GM19455 (cell line): Measurements from ENCODE around the gene SMPD1.
A peak's percentile ranks its signal among the peaks of the same experiment; 100 is the strongest.

Experiments used
- ATAC-seq: cut with Tn5 transposase; IDR thresholded peaks from one replicate; pipeline ENCODE4 v1.9.1; 2021; ENCODE audit not compliant: unreplicated experiment

Gene SMPD1

DNA sequence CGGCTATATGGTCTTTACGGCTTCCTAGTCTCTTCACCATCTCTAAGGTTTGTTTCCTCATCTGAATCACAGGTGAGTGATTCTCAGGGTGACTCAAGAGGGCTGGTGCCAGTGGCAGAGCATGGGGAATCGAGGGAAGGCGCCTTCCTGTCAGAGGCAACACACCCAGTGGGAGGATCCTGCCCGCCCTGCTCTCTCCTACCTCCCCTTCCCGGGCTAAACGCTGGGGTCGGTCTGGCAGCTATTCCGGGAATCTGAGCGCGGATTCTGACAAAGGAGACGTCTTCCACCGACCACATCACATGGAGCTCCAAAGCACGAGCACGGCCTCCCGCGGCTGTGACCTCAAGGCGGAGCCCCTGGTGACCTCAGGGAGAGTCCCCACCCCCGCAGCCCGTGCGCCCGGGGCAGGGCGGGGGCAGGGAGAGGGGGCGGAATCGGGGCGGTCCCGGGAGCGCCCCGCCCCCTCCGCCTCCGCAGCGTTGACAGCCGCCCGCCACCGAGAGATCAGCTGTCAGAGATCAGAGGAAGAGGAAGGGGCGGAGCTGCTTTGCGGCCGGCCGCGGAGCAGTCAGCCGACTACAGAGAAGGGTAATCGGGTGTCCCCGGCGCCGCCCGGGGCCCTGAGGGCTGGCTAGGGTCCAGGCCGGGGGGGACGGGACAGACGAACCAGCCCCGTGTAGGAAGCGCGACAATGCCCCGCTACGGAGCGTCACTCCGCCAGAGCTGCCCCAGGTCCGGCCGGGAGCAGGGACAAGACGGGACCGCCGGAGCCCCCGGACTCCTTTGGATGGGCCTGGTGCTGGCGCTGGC is at the start of gene SMPD1:
Gene SMPD1 (plus strand): TSS at position 570 of the 813 bp plus-strand sequence. CDS start 125 bp downstream, at position 695.
- ATAC-seq, result peak; percentile 95

DNA sequence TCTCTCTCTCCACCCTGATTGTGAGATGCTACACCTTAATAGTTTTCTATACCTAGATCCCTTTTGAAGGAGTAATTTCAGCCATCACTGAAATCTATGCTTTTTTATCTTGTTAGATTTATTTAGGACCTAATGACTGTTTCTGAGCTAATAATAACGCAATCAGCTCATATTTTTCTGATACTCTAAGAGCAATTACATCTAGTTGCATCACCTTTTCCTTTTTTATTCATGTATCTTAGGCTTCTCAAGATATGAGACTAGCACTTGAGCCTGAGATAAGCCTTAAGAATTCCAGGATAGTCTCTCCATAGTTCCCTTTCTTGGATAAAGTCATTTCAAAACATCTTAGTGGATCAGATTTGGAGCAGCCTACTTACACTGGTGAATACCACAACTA is 44.9 kb upstream of the SMPD1 start:
- no peak for ATAC-seq

DNA sequence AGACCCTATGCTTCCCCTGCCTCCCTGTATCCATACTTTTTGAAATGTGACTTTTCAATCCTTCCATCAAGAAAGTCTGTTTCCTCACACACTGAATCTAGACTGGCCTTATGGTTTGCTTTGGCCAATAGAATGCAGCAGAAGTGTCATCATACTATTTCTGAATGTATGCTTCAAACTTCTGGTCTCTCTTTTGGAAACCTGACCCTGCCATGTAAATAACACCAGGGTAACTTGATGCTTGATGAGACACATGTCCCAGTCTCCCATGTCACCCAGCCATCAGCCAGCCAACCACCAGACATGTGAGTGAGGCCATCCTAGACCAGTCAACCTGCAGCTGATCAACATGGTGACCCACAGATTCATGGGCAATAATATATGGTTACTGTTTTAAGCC is 40.2 kb upstream of the SMPD1 start:
- ATAC-seq, result no peak

DNA sequence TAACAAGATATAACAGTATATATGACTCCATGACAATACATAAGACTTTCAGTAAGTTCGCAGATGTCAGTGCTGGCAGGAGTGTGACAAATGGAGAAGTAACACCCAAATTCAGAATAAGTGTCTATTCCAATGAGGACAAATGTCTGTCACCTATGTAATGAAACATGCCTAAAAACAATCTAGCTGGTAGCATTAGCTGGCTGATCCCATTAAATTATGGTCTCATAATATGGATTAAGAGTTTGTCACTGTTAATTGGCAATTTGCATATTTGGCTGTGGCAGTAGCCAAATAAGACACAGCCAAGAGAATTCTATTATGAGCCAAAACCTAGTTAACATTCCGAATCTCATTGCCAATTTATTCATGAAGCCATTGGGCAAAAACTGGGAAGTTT is 39.8 kb upstream of the SMPD1 start:
- ATAC-seq, result no peak

DNA sequence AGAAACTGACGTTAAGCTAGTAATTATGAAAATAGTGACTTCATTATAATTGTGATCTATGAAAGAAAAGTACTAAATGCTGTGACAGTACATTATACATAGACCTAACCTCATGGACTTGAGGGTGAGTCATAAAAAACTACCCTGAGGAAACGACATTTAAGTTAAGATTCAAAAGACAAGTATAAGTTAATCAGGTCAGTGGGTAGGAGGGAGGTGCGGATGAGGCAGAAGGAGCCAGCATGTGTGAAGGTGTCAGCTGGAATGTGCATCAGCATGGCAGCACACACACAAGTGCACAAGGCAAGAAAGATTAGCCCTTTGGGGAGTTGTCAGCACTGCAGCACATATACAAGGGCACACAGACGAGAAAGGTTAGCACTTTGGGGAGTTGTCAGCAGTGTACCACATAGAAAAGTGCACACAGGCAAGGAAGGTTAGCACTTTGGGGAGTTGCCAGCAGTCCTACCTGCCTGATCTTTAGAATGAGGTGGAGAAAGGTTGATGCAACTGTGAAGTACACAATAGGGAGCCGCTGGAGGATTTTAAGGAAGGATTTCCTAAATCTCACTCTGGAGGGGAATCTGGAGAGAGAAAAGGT is 38.4 kb upstream of the SMPD1 start:
- ATAC-seq, result no peak

DNA sequence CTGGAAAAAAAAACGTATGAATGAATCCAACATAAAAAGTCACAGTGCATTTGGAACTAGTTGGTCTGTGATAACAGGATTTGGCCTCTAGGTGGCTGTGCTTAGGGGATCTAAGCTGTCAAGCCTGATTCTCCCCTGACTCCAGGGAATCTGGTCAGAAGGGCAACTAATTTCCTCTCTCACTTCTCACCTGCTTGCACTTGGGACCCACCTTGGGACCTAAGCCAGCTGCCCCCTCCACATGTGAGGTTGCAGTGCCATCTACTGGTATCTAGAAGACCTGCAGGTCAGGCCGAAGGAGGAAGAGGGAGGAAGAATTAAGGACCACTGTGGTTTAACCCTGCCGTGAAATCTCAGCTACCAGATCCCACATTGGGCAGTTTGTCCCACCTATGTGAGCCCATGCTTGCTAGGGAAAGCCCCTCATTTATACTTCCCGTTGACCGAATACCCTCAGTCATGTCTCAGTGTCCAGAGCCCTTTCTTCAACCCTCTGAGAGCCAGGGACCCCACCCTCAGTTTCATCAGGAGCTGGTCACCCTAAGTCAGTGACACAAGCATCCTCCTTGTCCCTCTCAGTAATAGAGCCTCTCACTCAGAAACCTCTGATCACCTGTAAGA is 36.8 kb upstream of the SMPD1 start:
- peak; percentile 73 for ATAC-seq

DNA sequence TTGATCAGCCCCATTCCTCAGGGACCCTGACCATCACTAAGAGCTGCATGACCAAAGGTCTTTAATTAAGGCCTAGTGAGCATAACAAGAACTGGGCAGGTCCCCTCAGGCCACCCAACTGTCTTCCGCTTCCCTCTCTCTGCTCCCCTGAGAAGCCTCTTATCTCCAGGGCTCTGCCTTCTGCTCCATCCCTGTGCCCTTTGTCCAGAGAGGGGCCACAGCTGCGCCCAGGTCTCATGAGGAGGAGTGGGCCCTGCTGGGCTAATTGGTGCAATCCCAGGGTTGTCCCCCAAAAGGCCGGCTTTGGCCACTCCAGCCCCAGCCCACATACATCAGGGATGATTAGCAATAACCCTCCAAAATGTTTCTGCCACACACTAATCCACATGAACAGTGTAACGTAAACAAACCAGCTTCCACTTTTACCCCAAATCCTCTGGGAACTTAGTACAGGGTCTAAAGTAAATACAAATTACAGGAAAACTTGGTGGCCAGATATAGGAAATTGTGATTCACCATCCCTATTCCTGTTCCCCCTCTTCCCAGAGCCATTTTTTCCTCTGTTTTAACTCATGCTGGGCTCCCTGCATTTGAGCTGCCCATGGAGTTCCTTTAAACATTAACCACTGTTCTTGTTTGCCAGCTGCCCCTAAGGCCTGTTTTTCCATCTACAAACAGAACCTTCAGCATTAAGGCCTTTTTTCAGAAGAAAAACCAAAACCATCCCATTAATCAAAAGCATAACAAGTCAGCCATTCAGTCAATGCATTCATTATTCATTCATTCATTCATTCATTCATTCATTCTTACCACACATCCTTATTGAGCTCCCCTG is 35.4 kb upstream of the SMPD1 start:
- ATAC-seq, result no peak

DNA sequence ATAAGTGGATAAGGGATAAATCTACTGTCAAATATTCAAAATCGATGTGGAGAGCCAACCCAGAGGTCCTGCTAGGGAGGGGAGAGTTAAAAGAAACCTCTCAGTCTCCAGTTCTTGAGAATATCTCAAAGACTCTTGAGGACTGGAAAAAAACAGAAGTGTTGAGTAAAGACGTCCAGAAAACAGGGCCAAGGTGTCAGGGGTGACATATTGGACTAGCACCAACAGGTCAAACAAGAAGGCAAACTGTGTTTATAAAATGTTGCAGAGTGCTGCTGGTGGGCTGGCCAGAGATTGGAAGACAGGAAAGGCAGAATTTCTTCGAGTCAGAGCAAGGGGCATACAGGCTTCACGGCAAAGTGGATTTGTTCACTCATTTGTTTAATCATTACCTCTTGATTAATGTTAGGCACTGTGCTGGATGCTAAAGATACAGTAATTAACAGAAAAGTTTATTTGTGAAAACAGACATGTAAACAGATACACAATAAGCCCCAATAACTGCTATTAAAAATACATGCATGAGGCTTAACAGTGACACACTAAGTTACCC is 33.7 kb upstream of the SMPD1 start:
- no peak for ATAC-seq

DNA sequence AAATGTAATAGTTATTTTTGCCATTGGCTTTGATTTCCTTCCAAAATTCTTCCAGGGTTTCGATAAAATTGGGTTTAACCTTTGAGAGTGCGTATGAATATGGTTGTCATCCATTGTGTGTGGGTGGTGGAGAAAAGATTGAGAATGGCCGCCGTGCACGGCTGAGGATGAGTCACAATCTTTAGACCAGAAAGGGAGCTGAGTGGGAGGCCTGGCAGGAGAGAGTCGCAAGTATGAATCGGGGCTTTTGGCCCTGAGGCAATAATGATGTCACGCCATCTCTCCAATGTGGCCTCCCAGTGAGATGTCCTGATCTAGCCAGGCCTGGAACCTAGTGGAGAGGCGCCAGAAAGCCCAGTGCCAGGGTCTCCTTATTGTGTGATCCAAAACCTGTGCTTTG is 33.1 kb upstream of the SMPD1 start:
- no peak for ATAC-seq

DNA sequence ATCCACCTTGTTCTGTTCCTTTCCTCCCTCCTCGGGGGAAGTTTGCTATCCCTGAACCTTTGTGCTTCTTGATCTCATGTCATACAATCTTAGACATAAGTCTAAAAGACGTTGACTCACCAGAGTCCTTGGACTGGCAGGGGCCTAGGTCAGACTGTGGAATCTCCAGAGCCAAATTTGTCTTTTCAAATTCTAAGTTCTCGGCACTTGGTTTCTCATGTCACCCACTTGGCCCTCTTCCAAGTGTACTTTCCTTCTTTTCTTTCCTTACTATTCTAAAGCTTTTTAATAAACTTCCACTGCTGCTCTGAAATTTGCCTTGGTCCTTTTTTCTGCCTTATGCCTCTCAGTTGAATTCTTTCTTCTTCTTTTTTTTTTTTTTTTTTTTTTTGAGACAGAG is 30.1 kb upstream of the SMPD1 start:
- ATAC-seq, result no peak

DNA sequence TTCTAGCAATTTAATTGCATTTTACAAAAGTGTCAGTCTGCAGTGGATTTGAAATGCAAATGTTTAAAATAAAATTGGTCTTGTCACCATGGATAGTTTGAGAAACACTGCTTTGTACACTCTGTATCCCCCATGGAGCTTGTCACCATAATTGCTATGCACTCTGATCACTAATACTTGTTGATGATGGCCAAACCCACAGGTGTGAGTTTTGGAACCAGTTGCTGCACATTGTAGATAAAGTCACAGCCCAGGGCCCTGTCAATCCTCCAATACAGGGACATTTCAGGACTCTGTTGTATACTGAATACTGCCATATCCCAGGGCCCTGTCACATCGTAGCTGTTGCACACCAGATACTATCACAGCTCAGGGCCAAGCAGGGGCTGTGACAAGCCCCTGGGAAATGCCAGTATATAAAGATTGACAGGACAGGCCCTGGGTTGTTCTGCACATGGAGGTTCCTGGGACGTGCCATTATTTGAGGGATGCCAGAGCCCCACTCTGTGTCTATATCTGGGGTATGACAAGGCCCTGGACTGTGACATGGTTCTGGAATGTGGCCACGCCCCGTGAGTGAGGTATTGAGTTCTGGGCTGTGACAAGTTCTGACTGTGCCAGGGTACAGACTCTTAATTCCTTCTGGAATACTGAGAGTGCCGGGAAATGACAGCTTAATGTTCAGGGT is 27.9 kb upstream of the SMPD1 start:
- no peak for ATAC-seq

DNA sequence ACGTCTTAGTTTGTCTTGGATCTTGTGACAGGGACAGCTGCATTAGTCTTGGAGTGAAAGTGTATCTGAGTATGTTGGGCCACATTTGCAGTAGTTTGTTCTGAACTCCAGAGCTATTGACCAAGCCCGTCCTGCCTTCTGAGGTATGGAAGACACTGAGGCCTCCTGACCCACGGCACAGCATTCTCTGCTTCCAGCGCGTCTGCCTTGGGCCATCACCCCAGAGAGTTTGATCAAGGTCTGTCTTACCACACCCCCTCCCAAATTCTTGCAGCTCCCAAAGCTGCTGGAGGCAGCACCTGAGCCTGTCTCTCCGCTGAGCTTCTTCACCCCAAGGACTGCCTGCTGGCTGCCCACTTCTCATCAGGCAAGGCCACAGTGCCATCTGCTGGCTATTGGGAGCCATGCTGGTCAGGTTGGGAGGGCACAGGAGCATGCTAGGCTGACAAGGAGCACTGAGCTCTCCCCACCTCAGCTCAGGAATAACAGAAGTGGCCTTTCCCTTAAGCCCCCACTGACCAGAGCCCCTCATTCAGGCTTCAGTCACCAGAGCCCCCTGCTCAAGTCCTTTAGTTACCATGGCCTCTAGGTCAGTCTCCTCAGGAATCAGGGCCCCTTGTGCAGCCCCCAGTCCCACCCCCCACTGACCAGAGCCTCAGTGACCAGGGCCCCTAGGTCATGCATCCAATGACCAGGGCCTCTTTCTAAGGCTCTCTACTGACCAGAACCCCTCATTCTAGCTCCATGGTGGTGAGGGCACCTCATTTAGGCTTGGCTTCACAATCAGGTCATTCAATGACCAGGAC is 27.2 kb upstream of the SMPD1 start:
- ATAC-seq, result peak; percentile 88

DNA sequence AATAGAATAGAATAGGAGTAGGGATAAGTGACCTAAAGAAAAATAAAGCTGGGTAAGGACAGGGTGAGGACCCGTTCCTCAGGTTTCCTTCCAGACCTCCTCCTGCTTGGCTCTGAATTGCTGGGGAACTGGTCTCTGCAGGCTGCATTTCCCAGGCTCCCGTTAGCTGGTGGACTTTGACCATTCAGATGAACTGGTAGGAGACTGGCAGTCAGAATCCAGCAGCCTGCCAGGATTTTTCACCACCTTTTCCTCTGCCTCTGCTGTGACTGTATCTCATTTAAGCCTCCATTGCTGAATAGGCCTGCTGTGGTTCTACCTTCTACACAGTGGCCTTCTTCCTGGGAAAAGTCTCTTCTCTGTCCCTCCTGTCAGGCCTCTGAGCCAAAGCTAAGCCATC is 24.6 kb upstream of the SMPD1 start:
- no peak for ATAC-seq

DNA sequence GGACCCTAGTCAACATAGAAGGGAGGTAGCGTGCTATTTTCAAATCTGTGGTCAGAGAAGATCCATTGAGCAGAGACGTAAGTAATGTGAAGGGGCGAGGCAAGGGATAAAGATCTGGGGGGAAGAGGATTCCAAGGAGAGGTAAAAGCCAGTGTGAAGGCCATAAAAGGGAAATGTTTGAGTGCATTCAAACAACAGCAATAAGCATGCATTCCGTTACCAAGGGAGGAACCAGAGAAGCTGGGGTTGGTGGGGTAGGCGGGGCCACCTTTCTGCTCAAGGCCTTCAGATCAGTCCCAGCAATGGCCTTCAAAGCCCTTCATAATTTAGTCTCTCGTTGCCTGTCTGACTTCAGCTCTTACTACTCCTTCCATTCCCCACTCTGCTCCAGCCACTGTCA is 18.4 kb upstream of the SMPD1 start:
- ATAC-seq, result no peak

DNA sequence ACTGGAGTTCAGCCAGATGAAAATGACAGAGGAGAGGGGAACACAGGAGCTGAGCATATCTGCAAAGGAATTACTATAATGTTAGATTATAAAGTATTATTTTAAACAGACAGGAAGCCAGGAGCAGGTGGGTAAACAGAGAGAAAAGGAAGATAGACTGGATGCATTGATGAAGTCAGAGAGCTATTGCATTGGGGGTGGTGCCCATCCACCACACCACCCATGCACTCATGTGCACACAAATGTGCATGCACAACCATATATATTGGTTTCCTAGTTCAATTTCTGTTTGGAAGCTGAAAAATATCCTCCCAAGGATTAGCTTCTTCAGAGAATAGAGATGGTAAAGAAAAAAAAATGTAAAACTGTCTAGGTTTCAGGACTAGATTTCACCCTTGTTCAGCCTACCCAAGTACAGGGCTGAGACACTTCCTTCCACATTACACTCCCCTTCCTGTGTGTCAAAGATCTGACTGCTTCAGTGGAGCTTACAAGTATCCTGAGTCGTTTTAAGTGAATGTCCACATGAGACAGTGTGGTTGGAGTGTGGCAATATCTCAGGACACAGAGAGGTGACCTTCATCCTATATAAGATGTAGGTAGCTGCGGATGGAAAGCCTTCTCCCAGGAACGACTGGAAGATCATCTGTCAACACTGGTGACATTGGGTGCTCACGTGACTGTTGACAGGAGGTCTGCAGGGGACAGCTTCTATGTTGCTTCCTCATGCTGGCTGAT is 12.2 kb upstream of the SMPD1 start:
- no peak for ATAC-seq

DNA sequence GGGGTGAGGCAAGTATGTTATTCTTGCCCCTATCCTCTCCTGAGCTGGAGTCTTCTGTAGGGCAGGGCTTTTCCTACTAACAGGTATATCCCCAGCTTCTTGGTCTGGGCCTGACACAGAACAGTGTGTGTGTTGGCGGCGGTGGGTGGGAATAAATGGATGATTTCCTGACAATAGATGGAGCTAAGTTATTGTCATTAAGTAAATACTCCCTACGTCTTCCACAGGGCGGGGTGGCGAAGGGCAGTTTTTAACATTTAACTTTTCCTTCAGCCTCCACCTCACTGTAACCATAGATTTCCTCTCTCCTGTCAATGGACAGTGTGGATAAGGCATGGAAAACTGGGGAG is 11.7 kb upstream of the SMPD1 start:
- ATAC-seq, result no peak

DNA sequence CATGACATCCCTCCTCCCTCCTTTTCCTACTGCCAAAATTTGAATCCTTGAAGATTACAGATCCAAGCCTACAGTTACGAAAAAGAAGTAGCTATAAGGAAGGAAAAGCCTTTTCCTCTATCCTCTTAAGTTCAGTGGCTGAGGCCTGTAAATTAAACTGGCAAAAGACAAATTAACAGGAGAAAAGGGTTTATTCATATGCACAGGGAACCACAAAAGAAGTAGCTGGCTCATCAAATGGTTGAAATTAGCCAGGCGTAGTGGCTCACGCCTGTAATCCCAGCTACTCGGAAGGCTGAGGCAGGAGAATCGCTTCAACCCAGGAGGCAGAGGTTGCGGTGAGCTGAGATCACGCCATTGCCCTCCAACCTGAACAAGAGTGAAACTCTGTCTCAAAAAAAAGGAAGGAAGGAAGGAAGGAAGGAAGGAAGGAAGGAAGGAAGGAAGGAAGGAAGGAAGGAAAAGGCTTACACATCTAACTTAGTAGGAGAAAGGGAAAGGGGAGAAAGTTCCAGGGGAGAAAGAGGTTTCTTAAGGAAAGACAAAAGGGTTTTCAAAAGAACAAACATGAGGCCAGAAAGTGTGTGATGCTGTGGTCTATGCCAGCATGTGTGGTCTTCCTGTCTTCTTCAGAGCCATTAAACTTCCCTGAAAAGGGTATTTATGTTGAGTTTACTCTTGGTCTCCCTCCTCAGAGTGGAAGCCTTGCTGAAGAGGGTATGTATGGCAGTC is 5.1 kb upstream of the SMPD1 start:
- no peak for ATAC-seq

DNA sequence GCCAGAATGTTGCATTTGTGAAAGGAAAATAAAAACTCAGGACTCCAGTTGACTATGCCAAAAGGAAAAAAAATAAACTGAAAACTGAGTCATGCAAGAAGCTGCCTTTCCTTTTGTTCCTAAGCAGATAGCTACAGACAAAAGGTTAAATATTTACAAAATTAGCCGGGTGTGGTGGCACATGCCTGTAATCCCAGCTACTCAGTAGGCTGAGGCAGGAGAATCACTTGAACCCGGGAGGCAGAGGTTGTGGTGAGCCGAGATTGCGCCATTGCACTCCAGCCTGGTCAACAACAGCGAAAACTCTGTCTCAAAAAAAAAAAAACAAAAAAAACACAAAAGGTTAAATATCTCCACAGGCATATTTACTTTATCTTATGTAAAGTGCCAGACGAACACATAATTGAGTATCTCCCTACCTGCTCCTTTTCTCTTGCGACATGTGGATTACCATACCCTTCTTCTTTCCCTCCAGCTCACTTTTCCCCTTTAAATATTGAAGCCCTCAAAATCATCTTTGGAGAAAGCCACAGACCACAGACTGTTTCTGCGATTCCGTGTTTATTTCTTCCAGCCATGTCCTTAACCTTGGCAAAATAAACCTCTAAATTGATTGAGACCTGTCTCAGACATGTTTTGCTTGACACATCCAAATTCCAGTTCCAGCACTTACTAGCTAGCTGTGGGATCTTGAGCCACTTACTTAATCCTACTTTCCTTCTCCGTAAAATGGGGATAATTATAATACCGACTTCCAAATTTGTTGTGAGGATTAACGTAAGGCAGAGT is 2.3 kb upstream of the SMPD1 start:
- no peak for ATAC-seq
